Transverse colon (tissue), 4 donors: ENCODE measurements around the gene TUBD1. TPM values are rescaled to one million over a fixed set of nuclear protein-coding genes. Genes with fewer than 3 reads are reported as not detected.
"Not testable (repeated sequence)": the region's sequence is repeated elsewhere in the genome, so short reads cannot be mapped to it uniquely, and the experiment has no call there.

Experiments used
- DNase-seq: peaks from one replicate; pipeline ENCODE4 v3.0.0-alpha.2; 2019
- H3K27ac ChIP-seq, 4 donors: fragments of 200-600 bp; sonication (generic); 2 replicates each; pipeline ENCODE4 v1.5.1; 2016 to 2018; ENCODE audit warnings: inconsistent platforms in 4 of 4
- H3K27me3 ChIP-seq: fragments of 200-600 bp; sonication (generic); 2 replicates; pipeline ENCODE4 v1.5.1; 2017; ENCODE audit warnings: inconsistent platforms
- H3K36me3 ChIP-seq, 4 donors: fragments of 200-600 bp; sonication (generic); 2 replicates each; pipeline ENCODE4 v1.5.1; 2017 to 2019; ENCODE audit warnings: inconsistent platforms in 4 of 4
- H3K4me1 ChIP-seq, 4 donors: fragments of 200-600 bp; sonication (generic); 2 replicates each; pipeline ENCODE4 v1.5.1; 2017 to 2020; ENCODE audit warnings: inconsistent platforms in 4 of 4
- H3K4me3 ChIP-seq, 4 donors: fragments of 200-600 bp; sonication (generic); 1 replicate in 1 of 4; 2 replicates in 3 of 4; pipeline versions ENCODE4 v1.5.1 to v1.6.1; 2017 to 2019; ENCODE audit warnings: inconsistent platforms in 4 of 4
- H3K9me3 ChIP-seq, 2 donors: fragments of 200-600 bp; sonication (generic); 2 replicates each; pipeline ENCODE4 v1.5.1; 2017 to 2019; ENCODE audit warnings: inconsistent platforms in 2 of 2
- CTCF ChIP-seq, 5 experiments: fragments of 200-600 bp in 3 of 5; fragments of 450-650 bp in 2 of 5; sonication (generic) in 3 of 5; IDR thresholded peaks; 1 replicate in 2 of 5; 2 replicates in 3 of 5; pipeline ENCODE4 v1.5.1; 2016 to 2017; ENCODE audit warnings: antibody characterized with exemption in 5 of 5, inconsistent platforms in 3 of 5, mild to moderate bottlenecking in 2 of 5, moderate library complexity in 1 of 5
- EP300 ChIP-seq: sonication (generic); formaldehyde crosslinking; IDR thresholded peaks from one replicate; pipeline ENCODE4 v1.6.1; 2017; ENCODE audit warnings: antibody characterized with exemption, low read depth
- POLR2A ChIP-seq: fragments of 450-650 bp; IDR thresholded peaks from one replicate; pipeline ENCODE4 v1.6.1; 2016; ENCODE audit warnings: antibody characterized with exemption, mild to moderate bottlenecking, moderate library complexity
- POLR2AphosphoS5 ChIP-seq, 3 donors: sonication (generic); formaldehyde crosslinking; IDR thresholded peaks; one replicate each; pipeline ENCODE4 v1.6.1; 2016; ENCODE audit warnings: antibody characterized with exemption in 3 of 3
- WGBS, 2 donors: methylation state at CpG; one replicate each; pipeline ENCODE4 v1.1.5; 2018; ENCODE audit warnings: low coverage in 1 of 2; 5-methylcytosine and 5-hydroxymethylcytosine counted together
- in situ Hi-C, 4 donors: fragments of 200-750 bp; cut with MboI; loops; one replicate each; pipeline versions ENCODE4 v1.15.0 to v1.15.1; 2017; ENCODE audit warnings: low sequenced_read_pairs in 3 of 4, low pct_ligation_motif_present in 1 of 4, low pct_unique_long_range_greater_than_20kb in 1 of 4
- intact Hi-C: fragments of 100-400 bp; cut with DNase I; formaldehyde crosslinking; loops from one replicate; pipeline ENCODE4 v1.15.1; 2023; ENCODE audit warnings: low total_unique reads
- total RNA-seq, 4 donors: library from RNA; depleted of rRNA; stranded (reverse); fragments of >200 nt; gene quantifications; one replicate each; pipeline ENCODE4 v1.1.0, GENCODE V29; 2016

Gene TUBD1
- total RNA-seq, 4 donors from 2014 or later: 0.80 to 13.3 (median 4.1) TPM

DNA sequence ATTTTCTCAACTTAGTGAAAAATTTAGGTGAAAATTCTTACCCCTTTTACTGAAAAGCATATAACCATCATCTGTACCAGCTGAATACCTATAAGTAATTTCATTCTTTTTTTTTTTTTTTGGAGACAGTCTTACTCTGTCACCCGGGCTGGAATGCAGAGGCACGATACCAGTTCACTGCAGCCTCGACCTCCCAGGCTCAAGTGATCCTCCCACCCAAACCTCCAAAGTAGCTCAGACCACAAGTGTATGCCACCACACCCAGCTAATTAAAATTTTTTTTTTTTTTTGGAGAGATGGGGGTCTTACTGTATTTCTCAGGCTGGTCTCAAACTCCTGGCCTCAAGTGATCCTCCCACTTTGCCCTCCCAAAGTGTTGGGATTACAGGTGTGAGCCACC is 33.8 kb downstream of the TUBD1 start:
- in situ Hi-C loops: no loop called here
- no peaks in the 10 kb centered on the region for H3K9me3 ChIP-seq
- no peak for DNase-seq
- intact Hi-C loops: no loop called here
- H3K27me3 ChIP-seq: no peaks in the 10 kb centered on the region
- peaks cover 0 to 12% (median 0%) of the 10 kb centered on the region in 4 donors for H3K36me3 ChIP-seq
- H3K27ac ChIP-seq: peak overlapping the region in 1 of 4 donors; percentile 11
- H3K4me1 ChIP-seq: peaks cover 1 to 28% (median 8%) of the 10 kb centered on the region in 4 donors
- no peak for TF ChIP-seq EP300
- no peak for TF ChIP-seq POLR2AphosphoS5 (IDR thresholded peaks at IDR 0.05)
- 60 to 100% methylated on average over 2 to 3 of the region's 3 CpGs for WGBS, 2 donors
- H3K4me3 ChIP-seq: no peak overlapping the region

DNA sequence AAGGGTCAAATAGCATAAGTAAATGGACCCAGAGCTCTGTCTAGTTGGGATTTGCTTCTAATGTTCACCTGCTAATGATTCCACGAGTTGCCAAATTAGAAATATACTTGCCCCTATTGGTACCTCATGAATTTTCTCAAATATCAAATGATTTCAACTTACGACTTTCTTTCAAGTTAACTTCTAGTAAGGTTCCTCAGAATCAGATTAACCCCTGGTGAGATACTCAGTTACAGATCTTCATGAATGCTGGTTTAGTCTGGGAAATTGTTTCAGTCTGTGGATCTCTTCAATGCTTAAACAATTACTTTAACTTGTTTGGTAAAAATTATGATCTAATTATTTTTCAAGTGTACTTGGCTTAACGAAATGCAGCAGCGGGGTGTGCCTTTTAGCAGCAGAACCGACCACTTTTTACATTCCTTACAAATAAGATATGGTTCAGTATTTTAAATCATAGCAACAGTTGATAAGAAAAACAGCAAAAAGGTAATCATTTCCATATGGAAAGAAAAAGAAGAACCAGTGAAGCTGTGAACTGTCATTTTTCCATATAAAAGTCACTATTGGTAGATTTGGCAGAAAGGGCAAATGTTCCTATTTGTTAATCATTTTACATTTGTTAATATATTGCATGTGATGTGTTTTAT is 34.5 kb downstream of the TUBD1 start:
- no peak for DNase-seq
- in situ Hi-C loops: no loop called here
- no peaks in the 10 kb centered on the region for H3K27me3 ChIP-seq
- H3K27ac ChIP-seq: peak overlapping the region in 1 of 4 donors; percentile 11
- H3K9me3 ChIP-seq: no peaks in the 10 kb centered on the region
- peaks cover 0 to 6% (median 0%) of the 10 kb centered on the region in 4 donors for H3K36me3 ChIP-seq
- 77 to 79% methylated on average over 5 of the region's 5 CpGs for WGBS, 2 donors
- intact Hi-C loops: no loop called here
- H3K4me1 ChIP-seq: peaks cover 8 to 34% (median 15%) of the 10 kb centered on the region in 4 donors
- H3K4me3 ChIP-seq: no peak overlapping the region
- no peak for TF ChIP-seq EP300
- no peak for TF ChIP-seq POLR2AphosphoS5 (IDR thresholded peaks at IDR 0.05)
- TF ChIP-seq CTCF (IDR thresholded peaks at IDR 0.05): no peak
- TF ChIP-seq POLR2A: no peak

- Histone ChIP-seq H3K4me3 (no peak overlapping the region), H3K9me3 (no peaks in the 10 kb centered on the region), H3K27ac (peak overlapping the region in 2 of 4 donors; percentile 18 to 54), H3K36me3 (no peaks in the 10 kb centered on the region), H3K4me1 (peaks cover 19 to 46% (median 26%) of the 10 kb centered on the region in 4 donors), H3K27me3 (no peaks in the 10 kb centered on the region)
- in situ Hi-C loops: no loop called here
- no peak for TF ChIP-seq EP300
- no peak for TF ChIP-seq CTCF (IDR thresholded peaks at IDR 0.05)
- no peak for TF ChIP-seq POLR2AphosphoS5 (IDR thresholded peaks at IDR 0.05)
- no peak for TF ChIP-seq POLR2A
- no peak for DNase-seq
- intact Hi-C loops: no loop called here
- WGBS, 2 donors: 69 to 83% methylated on average over 2 to 3 of the region's 3 CpGs
Observed at GRCh38 chr17:59856859-59857794, 35.6 kb downstream of the TUBD1 start.

DNA sequence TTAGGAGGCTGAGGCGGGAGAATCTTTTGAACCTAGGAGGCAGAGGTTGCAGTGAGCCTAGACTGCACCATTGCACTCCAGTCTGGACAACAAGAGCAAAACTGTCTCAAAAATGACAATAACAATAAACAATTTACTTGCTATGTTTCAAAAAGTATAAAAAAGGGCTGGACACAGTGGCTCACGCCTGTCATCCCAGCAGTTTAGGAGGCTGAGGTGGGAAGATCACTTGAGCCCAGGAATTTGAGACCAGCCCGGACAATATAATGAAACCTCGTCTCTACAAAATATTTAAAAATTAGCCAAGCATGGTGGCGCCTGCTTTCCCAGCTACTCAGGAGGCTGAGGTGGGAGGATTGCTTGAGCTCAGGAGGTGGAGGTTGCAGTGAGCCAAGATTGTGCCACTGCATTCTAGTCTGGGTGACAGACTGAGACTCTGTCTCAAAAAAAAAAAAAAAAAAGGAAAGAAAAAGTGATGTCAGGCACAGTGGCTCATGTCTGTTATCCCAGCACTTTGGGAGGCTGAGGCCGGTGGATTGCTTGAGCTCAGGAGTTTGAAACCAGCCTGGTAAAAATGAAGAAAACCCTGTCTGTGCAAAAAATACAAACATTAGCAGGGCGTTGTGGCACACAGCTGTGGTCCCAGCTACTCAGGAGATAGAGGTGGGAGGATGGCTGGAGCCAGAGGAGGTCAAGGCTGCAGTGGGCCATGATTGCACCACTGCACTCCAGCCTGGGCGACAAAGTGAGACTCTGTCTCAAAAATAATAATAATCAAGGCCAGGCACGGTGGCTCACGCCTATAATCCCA is 38.6 kb downstream of the TUBD1 start:
- intact Hi-C loops, DNase-seq, H3K4me3 ChIP-seq, H3K27me3 ChIP-seq, H3K9me3 ChIP-seq, in situ Hi-C loops, H3K36me3 ChIP-seq: not testable (repeated sequence)
- peak overlapping the region; percentile 91 to 99 (median 95) for H3K27ac ChIP-seq
- WGBS, 2 donors: 90 to 96% methylated on average over 4 to 10 of the region's 10 CpGs
- H3K4me1 ChIP-seq: peaks cover 29 to 73% (median 53%) of the 10 kb centered on the region in 4 donors
